C4-2B (cell line): ENCODE results near the gene TMEM242.

Experiments used
- H3K27ac ChIP-seq: fragments of 450-650 bp; 2 replicates; pipeline ENCODE4 v1.5.1; 2017
- CTCF ChIP-seq: fragments of 450-650 bp; conservative IDR thresholded peaks from 2 replicates; pipeline ENCODE4 v1.5.1; 2017; ENCODE audit warnings: mild to moderate bottlenecking
- ZFX ChIP-seq: fragments of 450-650 bp; IDR thresholded peaks from 2 replicates; pipeline ENCODE4 v1.6.1; 2017

TMEM242 gene

GRCh38 chr6:157294654-157295053 lies 28.7 kb downstream of the TMEM242 start:
- H3K27ac ChIP-seq = no peak overlapping the region
- no peak for TF ChIP-seq CTCF
- TF ChIP-seq ZFX = no peak

GRCh38 chr6:157293780-157294179 lies 29.5 kb downstream of the TMEM242 start:
- TF ChIP-seq ZFX (no peak), CTCF (no peak)

GRCh38 chr6:157292202-157292601 lies 31.1 kb downstream of the TMEM242 start:
- TF ChIP-seq CTCF = no peak
- TF ChIP-seq ZFX = no peak
- no peak overlapping the region for H3K27ac ChIP-seq

More at GRCh38 chr6:157293780-157294179, 29.5 kb downstream of the TMEM242 start:
- H3K27ac ChIP-seq = no peak overlapping the region

GRCh38 chr6:157291356-157291755 lies 32.0 kb downstream of the TMEM242 start:
- TF ChIP-seq CTCF = no peak
- TF ChIP-seq ZFX = no peak
- H3K27ac ChIP-seq = no peak overlapping the region

GRCh38 chr6:157290797-157291196 lies 32.5 kb downstream of the TMEM242 start:
- no peak overlapping the region for H3K27ac ChIP-seq
- TF ChIP-seq CTCF (no peak), ZFX (no peak)

GRCh38 chr6:157289764-157290163 lies 33.6 kb downstream of the TMEM242 start:
- H3K27ac ChIP-seq = no peak overlapping the region

GRCh38 chr6:157288575-157288974 lies 34.7 kb downstream of the TMEM242 start:
- no peak for TF ChIP-seq CTCF
- no peak for TF ChIP-seq ZFX
- H3K27ac ChIP-seq = no peak overlapping the region

More at GRCh38 chr6:157289764-157290163, 33.6 kb downstream of the TMEM242 start:
- TF ChIP-seq ZFX (no peak), CTCF (no peak)
